IMR-90 (cell line): ENCODE results near the gene USB1. TPM values are rescaled to one million over a fixed set of nuclear protein-coding genes. Genes with fewer than 3 reads are reported as not detected.

Experiments
- ATAC-seq: fragments of 200-7000 bp; cut with Tn5 transposase; 2 replicates; pipeline ENCODE4 v1.9.1; 2020; ENCODE audit warnings: low read depth, mild to moderate bottlenecking, moderate library complexity
- BruUV-seq: library from RNA; stranded (reverse); fragments of 400-500 nt; replicated peaks from 2 replicates; lab custom pipeline; 2021; lab: Mats Ljungman, UMichigan
- CTCF ChIA-PET: fragments of 300-600 bp; formaldehyde crosslinking; extraction: SDS; loops from one replicate; lab custom pipeline; 2021; ENCODE audit warnings: antibody characterized with exemption; lab: Yijun Ruan, JAX
- POLR2A ChIA-PET: fragments of 300-600 bp; sonication (Branson Sonifier 250); formaldehyde crosslinking; loops from one replicate; lab custom pipeline; 2022; ENCODE audit warnings: antibody characterized with exemption; ENCODE audit not compliant: unreplicated experiment; lab: Charles Lee
- DNase-seq: peaks from one replicate; pipeline ENCODE4 v3.0.0; 2013
- H2AFZ ChIP-seq: replicated peaks from 2 replicates; pipeline ENCODE3; 2013; ENCODE audit warnings: low read length, mild to moderate bottlenecking; ENCODE audit not compliant: poor library complexity
- H2AK5ac ChIP-seq: 2 replicates; pipeline ENCODE4 v1.6.1; 2013; ENCODE audit warnings: low read depth, low read length, inconsistent platforms
- H2AK9ac ChIP-seq: replicated peaks from 2 replicates; pipeline ENCODE3; 2013; ENCODE audit warnings: mild to moderate bottlenecking, low read depth, low read length, moderate library complexity; ENCODE audit not compliant: poor library complexity
- H2BK120ac ChIP-seq: 2 replicates; pipeline ENCODE4 v1.6.1; 2013; ENCODE audit warnings: low read depth, low read length, inconsistent platforms
- H2BK15ac ChIP-seq: 3 replicates; pipeline ENCODE4 v1.6.1; 2013; ENCODE audit warnings: low read depth, low read length, inconsistent platforms
- H2BK20ac ChIP-seq: 2 replicates; pipeline ENCODE4 v1.6.1; 2013; ENCODE audit warnings: low read depth, mild to moderate bottlenecking, inconsistent platforms, low read length, moderate library complexity
- H2BK5ac ChIP-seq: 2 replicates; pipeline ENCODE4 v1.6.1; 2013; ENCODE audit warnings: mild to moderate bottlenecking, low read depth, low read length, inconsistent platforms; ENCODE audit not compliant: poor library complexity, severe bottlenecking
- H3K14ac ChIP-seq: replicated peaks from 2 replicates; pipeline ENCODE4 v1.6.1; 2013; ENCODE audit warnings: low read depth, low read length, inconsistent platforms
- H3K18ac ChIP-seq: 2 replicates; pipeline ENCODE4 v1.6.1; 2013; ENCODE audit warnings: low read depth, low read length, control low read depth
- H3K23ac ChIP-seq: 2 replicates; pipeline ENCODE4 v1.6.1; 2013; ENCODE audit warnings: low read depth, low read length, inconsistent platforms
- H3K27ac ChIP-seq: 2 replicates; pipeline ENCODE4 v1.5.1; 2013; ENCODE audit warnings: mild to moderate bottlenecking, control low read depth, low read length; ENCODE audit not compliant: insufficient read depth
- H3K27me3 ChIP-seq: 2 replicates; pipeline ENCODE4 v1.6.1; 2013; ENCODE audit warnings: low read length; ENCODE audit not compliant: control insufficient read depth, insufficient read depth
- H3K36me3 ChIP-seq: 2 replicates; pipeline ENCODE4 v1.6.1; 2013; ENCODE audit warnings: low read length, mixed read lengths; ENCODE audit not compliant: control insufficient read depth, insufficient read depth
- H3K4ac ChIP-seq: 2 replicates; pipeline ENCODE4 v1.6.1; 2013; ENCODE audit warnings: low read depth, low read length, inconsistent platforms
- H3K4me1 ChIP-seq: 2 replicates; pipeline ENCODE4 v1.6.1; 2013; ENCODE audit warnings: low read length, mixed read lengths; ENCODE audit not compliant: control insufficient read depth, insufficient read depth
- H3K4me2 ChIP-seq: 2 replicates; pipeline ENCODE4 v1.6.1; 2013; ENCODE audit warnings: low read depth, mild to moderate bottlenecking, control low read depth, low read length, moderate library complexity
- H3K4me3 ChIP-seq: 2 replicates; pipeline ENCODE4 v1.5.1; 2013; ENCODE audit warnings: low read depth, mild to moderate bottlenecking, control low read depth, low read length, moderate library complexity; ENCODE audit not compliant: insufficient read depth
- H3K56ac ChIP-seq: 2 replicates; pipeline ENCODE4 v1.6.1; 2013; ENCODE audit warnings: low read length, inconsistent platforms; ENCODE audit not compliant: insufficient read depth; ENCODE audit errors: extremely low read depth
- H3K79me1 ChIP-seq, 2 experiments: 2 replicates each; pipeline ENCODE4 v1.6.1; 2013; ENCODE audit warnings: low read length in 2 of 2, inconsistent platforms in 1 of 2, low read depth in 1 of 2
- H3K9ac ChIP-seq: 2 replicates; pipeline ENCODE4 v1.6.1; 2013; ENCODE audit warnings: low read depth, low read length, control low read depth
- H3K9me1 ChIP-seq: 2 replicates; pipeline ENCODE4 v1.6.1; 2013; ENCODE audit warnings: low read length, inconsistent platforms; ENCODE audit not compliant: insufficient read depth
- H3K9me3 ChIP-seq: 2 replicates; pipeline ENCODE4 v1.6.1; 2013; ENCODE audit warnings: low read length; ENCODE audit not compliant: control insufficient read depth, insufficient read depth
- H4K20me1 ChIP-seq: 2 replicates; pipeline ENCODE4 v1.6.1; 2013; ENCODE audit warnings: low read length, inconsistent platforms; ENCODE audit not compliant: insufficient read depth
- H4K5ac ChIP-seq: 2 replicates; pipeline ENCODE4 v1.6.1; 2013; ENCODE audit warnings: mild to moderate bottlenecking, low read depth, low read length, control low read depth
- H4K8ac ChIP-seq, 2 experiments: 2 replicates each; pipeline ENCODE4 v1.6.1; 2013; ENCODE audit warnings: low read depth in 2 of 2, low read length in 2 of 2, control low read depth in 1 of 2, inconsistent platforms in 1 of 2
- H4K91ac ChIP-seq: 2 replicates; pipeline ENCODE4 v1.6.1; 2013; ENCODE audit warnings: low read depth, low read length, inconsistent platforms; ENCODE audit not compliant: insufficient read depth
- BHLHE40 ChIP-seq: fragments of 150-350 bp; IDR thresholded peaks from 2 replicates; pipeline ENCODE4 v1.6.1; 2016; ENCODE audit warnings: mild to moderate bottlenecking, low read depth, low read length
- CEBPB ChIP-seq: IDR thresholded peaks from 2 replicates; pipeline ENCODE4 v1.6.1; 2012; ENCODE audit warnings: low read depth, low read length, improper control_type of control experiment
- CHD1 ChIP-seq: IDR thresholded peaks from 2 replicates; pipeline ENCODE4 v1.6.1; 2012; ENCODE audit warnings: low read depth, low read length, improper control_type of control experiment
- CTCF ChIP-seq: conservative IDR thresholded peaks from 2 replicates; pipeline ENCODE4 v1.5.1; 2012; ENCODE audit warnings: mild to moderate bottlenecking, low read depth, low read length, improper control_type of control experiment
- FOS ChIP-seq: fragments of 150-350 bp; IDR thresholded peaks from 2 replicates; pipeline ENCODE4 v1.6.1; 2016; ENCODE audit warnings: low read depth, low read length
- MAZ ChIP-seq: IDR thresholded peaks from 2 replicates; pipeline ENCODE4 v1.6.1; 2012; ENCODE audit warnings: low read depth, mild to moderate bottlenecking, low read length, improper control_type of control experiment, moderate library complexity, borderline replicate concordance
- MXI1 ChIP-seq: IDR thresholded peaks from 2 replicates; pipeline ENCODE4 v1.6.1; 2012; ENCODE audit warnings: low read depth, mild to moderate bottlenecking, low read length, moderate library complexity, borderline replicate concordance
- NFE2L2 ChIP-seq: fragments of 150-350 bp; IDR thresholded peaks from 2 replicates; pipeline ENCODE4 v1.6.1; 2016; ENCODE audit warnings: low read depth, mild to moderate bottlenecking, low read length
- POLR2A ChIP-seq: IDR thresholded peaks from 2 replicates; pipeline ENCODE4 v1.6.1; 2012; ENCODE audit warnings: mild to moderate bottlenecking, low read depth, low read length
- RAD21 ChIP-seq: IDR thresholded peaks from 2 replicates; pipeline ENCODE4 v1.6.1; 2012; ENCODE audit warnings: low read length, improper control_type of control experiment
- RCOR1 ChIP-seq: IDR thresholded peaks from 2 replicates; pipeline ENCODE4 v1.6.1; 2012; ENCODE audit warnings: mild to moderate bottlenecking, low read length, improper control_type of control experiment; ENCODE audit not compliant: insufficient replicate concordance
- RFX5 ChIP-seq: IDR thresholded peaks from 2 replicates; pipeline ENCODE4 v1.8.0; 2012; ENCODE audit warnings: low read depth, mild to moderate bottlenecking, low read length, moderate library complexity
- SMC3 ChIP-seq: fragments of 150-350 bp; IDR thresholded peaks from 2 replicates; pipeline ENCODE4 v1.6.1; 2016; ENCODE audit warnings: low read depth, mild to moderate bottlenecking, antibody characterized with exemption, low read length, moderate library complexity
- WGBS, 2 experiments: methylation state at CpG; one replicate each; pipeline versions ENCODE4 v1.1.5 to v1.1.7; 2013; ENCODE audit warnings: missing lambda C conversion rate in 2 of 2; ENCODE audit not compliant: insufficient read length in 1 of 2; ENCODE audit errors: extremely low coverage in 2 of 2; 5-methylcytosine and 5-hydroxymethylcytosine counted together
- dilution Hi-C: fragments of 300-500 bp; cut with HindIII; formaldehyde crosslinking; loops from one replicate; pipeline ENCODE4 v1.14.3; 2018; ENCODE audit warnings: low sequenced_read_pairs; ENCODE audit not compliant: unreplicated experiment
- in situ Hi-C: fragments of 300-500 bp; cut with MboI; formaldehyde crosslinking; loops from 3 replicates; pipeline ENCODE4 v1.14.3; 2019; ENCODE audit warnings: low sequenced_read_pairs, inconsistent platforms, mixed read lengths
- intact Hi-C: fragments of 100-400 bp; cut with micrococcal nuclease; formaldehyde crosslinking; loops from 2 replicates; pipeline ENCODE4 v1.10.0; 2022
- polyA plus RNA-seq, 3 experiments: library from polyadenylated mRNA; depleted of rRNA; stranded (reverse); fragments of >200 nt; gene quantifications; 2 replicates each; pipeline ENCODE4 v1.2.3, GENCODE V29; 2012; ENCODE audit warnings: low replicate concordance in 1 of 3
- total RNA-seq: library from RNA; depleted of rRNA; stranded (reverse); fragments of >200 nt; gene quantifications from 2 replicates; pipeline ENCODE4 v1.2.3, GENCODE V29; 2012

The USB1 gene
- total and polyA plus RNA-seq, 2 of the 4 experiments (the other 2 are of a cell fraction): 45.9 to 94.9 TPM

- no peak for TF ChIP-seq CHD1
- no peak for TF ChIP-seq RCOR1
- TF ChIP-seq RFX5: no peak
- no peak for TF ChIP-seq MXI1
- no peak for TF ChIP-seq CTCF
- TF ChIP-seq MAZ: no peak
- no peak for TF ChIP-seq SMC3
- TF ChIP-seq POLR2A: no peak
- no peak for TF ChIP-seq CEBPB
- no peak for TF ChIP-seq FOS
- no peak for TF ChIP-seq NFE2L2
- TF ChIP-seq RAD21: no peak
- TF ChIP-seq BHLHE40: no peak
- H3K18ac ChIP-seq: no peak overlapping the region
- H2BK15ac ChIP-seq: no peak overlapping the region
- no TSS peak for BruUV-seq
- no peaks in the 10 kb centered on the region for H4K20me1 ChIP-seq
- 64% methylated on average over 3 of the region's 9 CpGs; no CpG with 5 or more reads in 1 of the 2 experiments for WGBS, 2 experiments
- no peak overlapping the region for H3K27ac ChIP-seq
- H2AK5ac ChIP-seq: no peak overlapping the region
- in situ Hi-C loops: no loop called here
- dilution Hi-C loops: no loop called here
- H2BK5ac ChIP-seq: no peak overlapping the region
- no peak overlapping the region for H4K91ac ChIP-seq
- H4K8ac ChIP-seq: no peak overlapping the region
- H3K14ac ChIP-seq: no peak overlapping the region
- no peak overlapping the region for H3K23ac ChIP-seq
- H3K4me1 ChIP-seq: no peaks in the 10 kb centered on the region; the same call in 1 of the 2 replicates
- peaks cover 50% of the 10 kb centered on the region for H3K27me3 ChIP-seq
- H3K79me1 ChIP-seq: no peaks in the 10 kb centered on the region
- no peak overlapping the region for H3K4me2 ChIP-seq
- H2BK20ac ChIP-seq: no peak overlapping the region
- no peak overlapping the region for H3K4ac ChIP-seq
- POLR2A ChIA-PET: no interaction called here
- H3K36me3 ChIP-seq: no peaks in the 10 kb centered on the region
- H3K56ac ChIP-seq: no peak overlapping the region
- CTCF ChIA-PET: no interaction called here
- H3K9me1 ChIP-seq: no peaks in the 10 kb centered on the region
- no peak overlapping the region for H2BK120ac ChIP-seq
- ATAC-seq (no peak), DNase-seq (no peak)
- H2AK9ac ChIP-seq: peak overlapping the region; percentile 55
- no peaks in the 10 kb centered on the region for H3K9me3 ChIP-seq
- H3K4me3 ChIP-seq: no peak overlapping the region
- H4K5ac ChIP-seq: no peak overlapping the region
- H3K9ac ChIP-seq: no peak overlapping the region
- intact Hi-C loops: no loop called here
- H2AFZ ChIP-seq: no peak overlapping the region
Observed at GRCh38 chr16:57962756-57963155, 38.5 kb upstream of the USB1 start.
